MM.1S (cell line): ENCODE data around the gene NINJ1.
A peak's percentile ranks its signal among the peaks of the same experiment; 100 is the strongest.

Experiments
- DNase-seq: peaks from one replicate; pipeline ENCODE4 v3.0.0-alpha.2; 2015
- H2AFZ ChIP-seq: fragments of 300-600 bp; sonication (generic); 2 replicates; pipeline ENCODE4 v1.6.0; 2016; ENCODE audit warnings: antibody characterized with exemption, low read length
- H3F3A ChIP-seq: fragments of 300-600 bp; sonication (generic); 2 replicates; pipeline ENCODE4 v1.6.1; 2016; ENCODE audit warnings: mild to moderate bottlenecking, antibody characterized with exemption, low read length, moderate library complexity, mixed read lengths; ENCODE audit not compliant: insufficient read depth
- H3K27ac ChIP-seq: fragments of 300-600 bp; sonication (generic); 2 replicates; pipeline ENCODE4 v1.5.1; 2016; ENCODE audit warnings: mild to moderate bottlenecking, low read length
- H3K27me3 ChIP-seq: fragments of 300-600 bp; sonication (generic); replicated peaks from 2 replicates; pipeline ENCODE4 v1.6.0; 2016; ENCODE audit warnings: low read length; ENCODE audit not compliant: insufficient read depth
- H3K36me3 ChIP-seq: fragments of 300-600 bp; sonication (generic); replicated peaks from 2 replicates; pipeline ENCODE4 v1.6.1; 2016; ENCODE audit warnings: mild to moderate bottlenecking, low read length, mixed read lengths; ENCODE audit not compliant: insufficient read depth
- H3K4me1 ChIP-seq: fragments of 300-600 bp; sonication (generic); 2 replicates; pipeline ENCODE4 v1.6.1; 2016; ENCODE audit warnings: low read length, mixed read lengths
- H3K4me2 ChIP-seq: fragments of 300-600 bp; sonication (generic); 2 replicates; pipeline ENCODE4 v1.6.0; 2016; ENCODE audit warnings: low read depth, low read length
- H3K4me3 ChIP-seq: fragments of 300-600 bp; sonication (generic); 2 replicates; pipeline ENCODE4 v1.5.1; 2016; ENCODE audit warnings: low read length, mixed read lengths
- H3K79me2 ChIP-seq: fragments of 300-600 bp; sonication (generic); 2 replicates; pipeline ENCODE4 v1.6.1; 2016; ENCODE audit warnings: mixed run types, low read length, mixed read lengths
- H3K9ac ChIP-seq: fragments of 300-600 bp; sonication (generic); 2 replicates; pipeline ENCODE4 v1.6.1; 2016; ENCODE audit warnings: low read length, mixed read lengths
- H3K9me2 ChIP-seq: fragments of 300-600 bp; sonication (generic); replicated peaks from 2 replicates; pipeline ENCODE4 v1.6.1; 2016; ENCODE audit warnings: mild to moderate bottlenecking, low read length, mixed read lengths; ENCODE audit not compliant: insufficient read depth
- H3K9me3 ChIP-seq: fragments of 300-600 bp; sonication (generic); replicated peaks from 2 replicates; pipeline ENCODE4 v1.6.1; 2016; ENCODE audit warnings: mild to moderate bottlenecking, low read length, mixed read lengths; ENCODE audit not compliant: insufficient read depth
- H4K20me1 ChIP-seq: fragments of 300-600 bp; sonication (generic); 2 replicates; pipeline ENCODE4 v1.6.1; 2016; ENCODE audit warnings: mild to moderate bottlenecking, low read length, moderate library complexity, mixed read lengths; ENCODE audit not compliant: insufficient read depth
- EZH2 ChIP-seq: fragments of 300-600 bp; sonication (generic); optimal IDR thresholded peaks from 2 replicates; pipeline ENCODE3; 2017; ENCODE audit warnings: low read depth, mild to moderate bottlenecking, antibody characterized with exemption, low read length, mixed read lengths
- EZH2phosphoT487 ChIP-seq: fragments of 300-600 bp; sonication (generic); IDR thresholded peaks from 2 replicates; pipeline ENCODE4 v1.6.1; 2018; ENCODE audit warnings: antibody characterized with exemption, low read length
- TF ChIP-seq, protein P1 (sequence below): fragments of 300-600 bp; sonication (generic); IDR thresholded peaks from 2 replicates; pipeline ENCODE4 v1.5.1; 2016; ENCODE audit warnings: antibody characterized with exemption, low read length, mixed read lengths

Gene NINJ1

DNA sequence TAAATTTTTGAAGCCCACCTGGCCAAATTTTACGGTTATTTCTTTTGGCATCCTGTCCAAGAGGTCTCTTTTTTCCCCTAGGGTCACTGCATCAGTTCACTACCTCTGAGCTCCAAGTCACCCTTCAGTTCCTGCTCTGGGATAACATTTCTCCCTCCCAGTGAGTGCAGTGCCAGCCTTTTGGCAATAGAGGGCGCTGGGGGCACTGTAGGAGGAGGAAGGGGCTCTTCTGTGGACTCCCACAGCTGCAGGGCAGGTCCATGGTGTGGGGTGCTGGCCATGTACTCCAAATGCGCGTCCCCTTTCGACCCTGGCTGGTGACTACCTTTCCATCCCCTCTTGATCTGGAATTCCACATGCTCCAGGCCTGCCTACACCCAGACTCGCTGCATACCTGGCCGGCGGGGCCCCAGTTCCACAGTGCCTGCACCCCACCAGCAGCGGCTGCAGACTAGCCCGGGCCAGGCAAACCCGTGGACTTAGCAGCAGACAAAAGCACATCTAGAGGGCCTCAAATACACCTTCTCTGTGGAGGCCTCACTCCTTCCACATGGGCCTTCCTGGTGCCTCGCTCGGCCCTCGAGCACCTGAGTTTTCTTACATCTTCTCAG is 20.3 kb upstream of the NINJ1 start:
- no peak overlapping the region for H3K4me2 ChIP-seq
- H3K9me2 ChIP-seq = no peaks in the 10 kb centered on the region
- TF ChIP-seq EZH2phosphoT487 = no peak
- TF ChIP-seq, protein P1, sequence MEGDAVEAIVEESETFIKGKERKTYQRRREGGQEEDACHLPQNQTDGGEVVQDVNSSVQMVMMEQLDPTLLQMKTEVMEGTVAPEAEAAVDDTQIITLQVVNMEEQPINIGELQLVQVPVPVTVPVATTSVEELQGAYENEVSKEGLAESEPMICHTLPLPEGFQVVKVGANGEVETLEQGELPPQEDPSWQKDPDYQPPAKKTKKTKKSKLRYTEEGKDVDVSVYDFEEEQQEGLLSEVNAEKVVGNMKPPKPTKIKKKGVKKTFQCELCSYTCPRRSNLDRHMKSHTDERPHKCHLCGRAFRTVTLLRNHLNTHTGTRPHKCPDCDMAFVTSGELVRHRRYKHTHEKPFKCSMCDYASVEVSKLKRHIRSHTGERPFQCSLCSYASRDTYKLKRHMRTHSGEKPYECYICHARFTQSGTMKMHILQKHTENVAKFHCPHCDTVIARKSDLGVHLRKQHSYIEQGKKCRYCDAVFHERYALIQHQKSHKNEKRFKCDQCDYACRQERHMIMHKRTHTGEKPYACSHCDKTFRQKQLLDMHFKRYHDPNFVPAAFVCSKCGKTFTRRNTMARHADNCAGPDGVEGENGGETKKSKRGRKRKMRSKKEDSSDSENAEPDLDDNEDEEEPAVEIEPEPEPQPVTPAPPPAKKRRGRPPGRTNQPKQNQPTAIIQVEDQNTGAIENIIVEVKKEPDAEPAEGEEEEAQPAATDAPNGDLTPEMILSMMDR = peak; percentile 64
- no peaks in the 10 kb centered on the region for H3K9me3 ChIP-seq
- no peaks in the 10 kb centered on the region for H3F3A ChIP-seq
- no peak overlapping the region for H3K9ac ChIP-seq
- peaks cover 1% of the 10 kb centered on the region; the same call in 1 of the 2 replicates for H3K4me1 ChIP-seq
- no peaks in the 10 kb centered on the region for H3K36me3 ChIP-seq
- H3K79me2 ChIP-seq = no peaks in the 10 kb centered on the region
- DNase-seq = peak; percentile 48
- no peaks in the 10 kb centered on the region for H4K20me1 ChIP-seq
- no peak overlapping the region for H3K4me3 ChIP-seq
- no peak overlapping the region for H3K27ac ChIP-seq
- H3K27me3 ChIP-seq = no peaks in the 10 kb centered on the region
- no peak overlapping the region for H2AFZ ChIP-seq

DNA sequence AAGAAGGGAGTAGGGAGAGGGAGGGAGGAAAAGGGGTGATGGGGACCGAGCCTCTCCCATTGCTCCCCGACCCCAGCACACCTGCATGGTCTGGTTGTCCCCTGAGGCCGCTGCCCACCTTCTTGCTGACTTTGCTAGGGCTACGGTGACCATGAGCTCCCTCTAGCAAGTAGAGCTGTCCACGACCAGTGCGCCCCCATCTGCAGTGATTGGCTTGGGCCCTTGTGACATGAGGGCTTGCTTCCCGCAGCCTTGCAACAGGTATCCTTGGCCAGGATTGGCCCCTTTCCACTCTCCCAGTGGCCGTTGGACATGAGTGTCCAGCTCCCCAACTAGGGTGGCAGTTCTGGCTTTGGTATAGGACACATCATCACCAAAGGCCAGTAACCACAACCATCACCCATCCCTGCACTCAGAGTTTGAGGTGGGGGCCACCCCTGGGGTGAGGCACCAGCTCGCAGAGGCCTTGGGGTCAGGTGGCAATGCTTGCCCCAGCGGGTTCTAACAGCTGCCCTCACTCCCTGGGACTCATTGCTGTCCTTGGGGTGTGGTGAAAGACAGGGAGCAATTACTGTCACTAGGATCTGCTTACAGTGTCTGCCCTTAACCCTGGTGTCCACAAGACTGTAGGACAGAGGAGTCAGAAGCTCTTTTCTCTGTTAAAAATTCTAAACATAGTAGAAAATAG is 17.2 kb upstream of the NINJ1 start:
- TF ChIP-seq, protein P1 = no peak
- TF ChIP-seq EZH2 (no peak), EZH2phosphoT487 (no peak)

DNA sequence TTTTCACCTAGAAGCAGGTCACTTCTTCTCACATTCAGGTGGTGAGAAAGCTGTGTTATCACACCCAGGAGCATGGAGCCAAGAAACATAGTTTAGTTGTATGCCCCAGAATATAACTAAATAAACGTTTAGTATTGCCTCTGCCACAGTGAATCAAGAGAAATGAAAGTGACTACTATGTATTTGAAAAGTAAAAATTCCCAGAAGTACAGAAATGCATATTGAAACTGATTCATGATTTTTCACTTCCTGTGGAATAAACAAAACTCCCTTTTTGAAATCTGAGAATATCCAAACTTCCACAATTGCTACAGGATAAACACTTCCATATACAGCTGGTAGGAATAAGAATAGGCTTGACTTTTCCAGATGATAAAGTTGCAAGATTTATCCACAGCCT is 15.3 kb upstream of the NINJ1 start:
- Histone ChIP-seq H3K4me2 (no peak overlapping the region), H3K4me1 (peaks cover 8% of the 10 kb centered on the region), H3K27ac (no peak overlapping the region), H3F3A (no peaks in the 10 kb centered on the region), H3K9me3 (no peaks in the 10 kb centered on the region), H4K20me1 (no peaks in the 10 kb centered on the region), H3K79me2 (no peaks in the 10 kb centered on the region), H3K4me3 (no peak overlapping the region), H3K27me3 (no peaks in the 10 kb centered on the region), H3K36me3 (no peaks in the 10 kb centered on the region), H3K9ac (no peak overlapping the region), H2AFZ (no peak overlapping the region), H3K9me2 (no peaks in the 10 kb centered on the region)
- no peak for DNase-seq
- TF ChIP-seq EZH2phosphoT487 (no peak), EZH2 (no peak)
- TF ChIP-seq, protein P1 = no peak

More for the DNA sequence above, 17.2 kb upstream of the NINJ1 start:
- no peaks in the 10 kb centered on the region for H3K9me2 ChIP-seq
- H3K4me2 ChIP-seq = no peak overlapping the region
- H3F3A ChIP-seq = no peaks in the 10 kb centered on the region
- H3K79me2 ChIP-seq = no peaks in the 10 kb centered on the region
- H3K27me3 ChIP-seq = no peaks in the 10 kb centered on the region
- H3K9ac ChIP-seq = no peak overlapping the region
- no peak overlapping the region for H3K4me3 ChIP-seq
- H2AFZ ChIP-seq = no peak overlapping the region
- H4K20me1 ChIP-seq = no peaks in the 10 kb centered on the region
- no peak for DNase-seq
- H3K9me3 ChIP-seq = no peaks in the 10 kb centered on the region
- H3K36me3 ChIP-seq = no peaks in the 10 kb centered on the region
- H3K4me1 ChIP-seq = peaks cover 4% of the 10 kb centered on the region; the same call in 1 of the 2 replicates
- H3K27ac ChIP-seq = no peak overlapping the region
